Mesenchymal stem cell (in vitro differentiated cells and primary cell): Measurements from ENCODE around the gene CADM1.

Experiments
- DNase-seq: peaks from one replicate; pipeline ENCODE4 v3.0.0-alpha.2; 2013
- H2AFZ ChIP-seq: one replicate; pipeline ENCODE4 v1.6.1; 2013; ENCODE audit warnings: low read depth, mild to moderate bottlenecking, control low read depth, inconsistent platforms, low read length, moderate library complexity
- H2AK5ac ChIP-seq: 2 replicates; pipeline ENCODE4 v1.6.1; 2013; ENCODE audit warnings: low read length, moderate library complexity, mild to moderate bottlenecking, inconsistent platforms; ENCODE audit not compliant: severe bottlenecking
- H2BK120ac ChIP-seq: one replicate; pipeline ENCODE4 v1.6.1; 2013; ENCODE audit warnings: low read depth, mild to moderate bottlenecking, inconsistent platforms, low read length, moderate library complexity
- H2BK12ac ChIP-seq, 2 experiments: one replicate each; pipeline ENCODE4 v1.6.1; 2013; ENCODE audit warnings: inconsistent platforms in 2 of 2, low read length in 2 of 2, mild to moderate bottlenecking in 2 of 2, moderate library complexity in 2 of 2, control low read depth in 1 of 2
- H2BK15ac ChIP-seq: one replicate; pipeline ENCODE4 v1.6.1; 2013; ENCODE audit warnings: mild to moderate bottlenecking, low read depth, inconsistent platforms; ENCODE audit not compliant: poor library complexity, severe bottlenecking
- H2BK5ac ChIP-seq: 2 replicates; pipeline ENCODE4 v1.6.1; 2013; ENCODE audit warnings: low read depth, mild to moderate bottlenecking, low read length, control low read depth, inconsistent platforms; ENCODE audit not compliant: poor library complexity, severe bottlenecking
- H3K14ac ChIP-seq, 2 experiments: one replicate each; pipeline ENCODE4 v1.6.1; 2013; ENCODE audit warnings: inconsistent platforms in 2 of 2, low read length in 2 of 2, control low read depth in 1 of 2, mild to moderate bottlenecking in 1 of 2, moderate library complexity in 1 of 2
- H3K18ac ChIP-seq, 2 experiments: one replicate each; pipeline ENCODE4 v1.6.1; 2013; ENCODE audit warnings: inconsistent platforms in 2 of 2, low read length in 2 of 2, control low read depth in 1 of 2, low read depth in 1 of 2, mild to moderate bottlenecking in 1 of 2
- H3K23ac ChIP-seq, 2 experiments: one replicate each; pipeline ENCODE4 v1.6.1; 2013; ENCODE audit warnings: inconsistent platforms in 2 of 2, low read length in 2 of 2, mild to moderate bottlenecking in 2 of 2, moderate library complexity in 2 of 2, control low read depth in 1 of 2
- H3K27ac ChIP-seq: 2 replicates; pipeline ENCODE4 v1.5.1; 2013; ENCODE audit warnings: mild to moderate bottlenecking, moderate library complexity, low read length, control low read depth, inconsistent platforms; ENCODE audit not compliant: poor library complexity, severe bottlenecking
- H3K27me3 ChIP-seq, 2 experiments: 2 replicates each; pipeline versions ENCODE4 v1.6.1 to v1.7.0; 2013; ENCODE audit warnings: low read length in 2 of 2, mild to moderate bottlenecking in 2 of 2, moderate library complexity in 2 of 2, control low read depth in 1 of 2, inconsistent platforms in 1 of 2; ENCODE audit not compliant: control insufficient read depth in 1 of 2, insufficient read depth in 1 of 2
- H3K36me3 ChIP-seq, 2 experiments: 2 replicates each; pipeline versions ENCODE4 v1.6.1 to v1.7.0; 2013; ENCODE audit warnings: low read length in 2 of 2, control low read depth in 1 of 2, inconsistent platforms in 1 of 2, low read depth in 1 of 2, mild to moderate bottlenecking in 1 of 2; ENCODE audit not compliant: insufficient read depth in 2 of 2, control insufficient read depth in 1 of 2
- H3K4ac ChIP-seq, 2 experiments: one replicate each; pipeline ENCODE4 v1.6.1; 2013; ENCODE audit warnings: inconsistent platforms in 2 of 2, low read length in 2 of 2, mild to moderate bottlenecking in 2 of 2, moderate library complexity in 2 of 2, control low read depth in 1 of 2, low read depth in 1 of 2
- H3K4me1 ChIP-seq: 2 replicates; pipeline ENCODE4 v1.6.1; 2013; ENCODE audit warnings: low read depth, low read length, control low read depth; ENCODE audit not compliant: control insufficient read depth, insufficient read depth
- H3K4me2 ChIP-seq: 2 replicates; pipeline ENCODE4 v1.6.1; 2013; ENCODE audit warnings: low read length, mild to moderate bottlenecking, inconsistent platforms; ENCODE audit not compliant: poor library complexity, severe bottlenecking
- H3K4me3 ChIP-seq, 2 experiments: 2 replicates each; pipeline versions ENCODE4 v1.5.1 to v1.7.0; 2013; ENCODE audit warnings: low read length in 2 of 2, mild to moderate bottlenecking in 2 of 2, control low read depth in 1 of 2, low read depth in 1 of 2; ENCODE audit not compliant: insufficient read depth in 1 of 2
- H3K79me1 ChIP-seq: replicated peaks from 2 replicates; pipeline ENCODE4 v1.6.1; 2013; ENCODE audit warnings: mild to moderate bottlenecking, control low read depth, low read length, inconsistent platforms; ENCODE audit not compliant: poor library complexity, severe bottlenecking
- H3K9ac ChIP-seq: 2 replicates; pipeline ENCODE4 v1.7.0; 2013; ENCODE audit warnings: mild to moderate bottlenecking, low read length, moderate library complexity
- H3K9me3 ChIP-seq: 2 replicates; pipeline ENCODE4 v1.7.0; 2013; ENCODE audit warnings: mild to moderate bottlenecking, low read length; ENCODE audit not compliant: control insufficient read depth
- H4K8ac ChIP-seq: one replicate; pipeline ENCODE4 v1.6.1; 2013; ENCODE audit warnings: inconsistent platforms, mild to moderate bottlenecking, low read length, moderate library complexity
- H4K91ac ChIP-seq: one replicate; pipeline ENCODE4 v1.6.1; 2013; ENCODE audit warnings: mild to moderate bottlenecking, low read length, inconsistent platforms
- WGBS: methylation state at CpG from one replicate; pipeline ENCODE4 v1.1.7; 2013; ENCODE audit warnings: mixed read lengths; 5-methylcytosine and 5-hydroxymethylcytosine counted together

Gene CADM1

GRCh38 chr11:115466122-115466521 lies 38.1 kb downstream of the CADM1 start:
- H3K14ac ChIP-seq, result no peak overlapping the region
- H2BK120ac ChIP-seq, result no peak overlapping the region
- no peak overlapping the region for H2AFZ ChIP-seq
- H3K4me2 ChIP-seq, result no peak overlapping the region
- H3K23ac ChIP-seq, result no peak overlapping the region
- H3K27ac ChIP-seq, result no peak overlapping the region
- H3K36me3 ChIP-seq, result peaks cover 0 to 3% of the 10 kb centered on the region in 2 experiments
- no peaks in the 10 kb centered on the region for H3K9me3 ChIP-seq
- no peak overlapping the region for H2BK12ac ChIP-seq
- H2AK5ac ChIP-seq, result no peak overlapping the region
- H3K4ac ChIP-seq, result no peak overlapping the region
- H3K4me3 ChIP-seq, result no peak overlapping the region
- DNase-seq, result no peak
- no peak overlapping the region for H4K8ac ChIP-seq
- H4K91ac ChIP-seq, result no peak overlapping the region
- no peak overlapping the region for H2BK5ac ChIP-seq
- WGBS, result 58% methylated on average over 3 of the region's 3 CpGs
- H3K9ac ChIP-seq, result no peak overlapping the region
- no peak overlapping the region for H2BK15ac ChIP-seq
- H3K27me3 ChIP-seq, result no peaks in the 10 kb centered on the region
- no peak overlapping the region for H3K18ac ChIP-seq
- peaks cover 26% of the 10 kb centered on the region for H3K79me1 ChIP-seq
- peaks cover 6% of the 10 kb centered on the region for H3K4me1 ChIP-seq

- Histone ChIP-seq H3K14ac (no peak overlapping the region), H3K4me2 (no peak overlapping the region), H3K36me3 (peaks cover 0 to 3% of the 10 kb centered on the region in 2 experiments), H3K27me3 (no peaks in the 10 kb centered on the region), H3K18ac (no peak overlapping the region), H3K79me1 (peaks cover 28% of the 10 kb centered on the region), H4K8ac (no peak overlapping the region), H2AK5ac (no peak overlapping the region), H2BK15ac (no peak overlapping the region), H2BK12ac (no peak overlapping the region), H4K91ac (no peak overlapping the region), H2AFZ (no peak overlapping the region), H3K23ac (no peak overlapping the region), H3K9me3 (no peaks in the 10 kb centered on the region), H3K4ac (no peak overlapping the region), H2BK120ac (no peak overlapping the region), H3K9ac (no peak overlapping the region), H3K4me1 (peaks cover 7% of the 10 kb centered on the region), H2BK5ac (no peak overlapping the region), H3K27ac (peak overlapping the region; percentile 21), H3K4me3 (no peak overlapping the region)
- no CpG with 5 or more reads among the region's 2 CpGs for WGBS
- peak; percentile 9 for DNase-seq
Observed at GRCh38 chr11:115464269-115464668, 39.9 kb downstream of the CADM1 start.

- no peak for DNase-seq
- Histone ChIP-seq H2AK5ac (no peak overlapping the region), H2BK15ac (no peak overlapping the region), H3K4me2 (no peak overlapping the region), H3K4me3 (no peak overlapping the region), H2BK120ac (no peak overlapping the region), H3K79me1 (peaks cover 25% of the 10 kb centered on the region), H3K18ac (no peak overlapping the region), H3K9me3 (no peaks in the 10 kb centered on the region), H3K27me3 (no peaks in the 10 kb centered on the region), H3K23ac (no peak overlapping the region), H3K14ac (no peak overlapping the region), H4K91ac (no peak overlapping the region), H3K4me1 (peaks cover 5% of the 10 kb centered on the region), H2BK5ac (no peak overlapping the region), H3K27ac (no peak overlapping the region), H4K8ac (no peak overlapping the region), H3K4ac (no peak overlapping the region), H3K36me3 (peaks cover 0 to 3% of the 10 kb centered on the region in 2 experiments), H3K9ac (no peak overlapping the region), H2BK12ac (no peak overlapping the region), H2AFZ (no peak overlapping the region)
- 77% methylated on average over 3 of the region's 3 CpGs for WGBS
Observed at GRCh38 chr11:115463606-115464005, 40.6 kb downstream of the CADM1 start.

GRCh38 chr11:115462757-115463156 lies 41.5 kb downstream of the CADM1 start:
- Histone ChIP-seq H3K27ac (no peak overlapping the region), H2BK5ac (no peak overlapping the region), H3K18ac (no peak overlapping the region), H2AFZ (no peak overlapping the region), H3K9ac (no peak overlapping the region), H3K23ac (no peak overlapping the region), H2AK5ac (no peak overlapping the region), H3K4me2 (no peak overlapping the region), H2BK15ac (no peak overlapping the region), H3K14ac (no peak overlapping the region), H4K91ac (no peak overlapping the region), H2BK12ac (no peak overlapping the region), H3K4ac (no peak overlapping the region), H3K9me3 (no peaks in the 10 kb centered on the region), H3K4me1 (peaks cover 5% of the 10 kb centered on the region), H3K79me1 (peaks cover 28% of the 10 kb centered on the region), H3K4me3 (no peak overlapping the region), H2BK120ac (no peak overlapping the region), H3K27me3 (no peaks in the 10 kb centered on the region), H3K36me3 (peaks cover 0 to 3% of the 10 kb centered on the region in 2 experiments), H4K8ac (no peak overlapping the region)
- no peak for DNase-seq
- WGBS, result 100% methylated on average over 1 of the region's 1 CpG
